ENCODE measurements around the gene SEMA4B.

SEMA4B gene

GRCh38 chr15:90201944-90202375 is 830 bp downstream of the SEMA4B start:
- Histone ChIP-seq H3K27ac (peak overlapping the region; percentile 82), H3K9me3 (no peaks in the 10 kb centered on the region), H3K4me1 (ENCODE audit: control insufficient read depth in 1 of 2, insufficient read depth in 1 of 2, low read depth in 1 of 2, low read length in 1 of 2) (peaks cover 77 to 82% of the 10 kb centered on the region in 2 experiments), H3K27me3 (peaks cover 7% of the 10 kb centered on the region), H3K4me3 (ENCODE audit: low read depth in 1 of 2, low read length in 1 of 2) (peak overlapping the region; percentile 72), H3K36me3 (peaks cover 54% of the 10 kb centered on the region)
- TF ChIP-seq, protein P1, sequence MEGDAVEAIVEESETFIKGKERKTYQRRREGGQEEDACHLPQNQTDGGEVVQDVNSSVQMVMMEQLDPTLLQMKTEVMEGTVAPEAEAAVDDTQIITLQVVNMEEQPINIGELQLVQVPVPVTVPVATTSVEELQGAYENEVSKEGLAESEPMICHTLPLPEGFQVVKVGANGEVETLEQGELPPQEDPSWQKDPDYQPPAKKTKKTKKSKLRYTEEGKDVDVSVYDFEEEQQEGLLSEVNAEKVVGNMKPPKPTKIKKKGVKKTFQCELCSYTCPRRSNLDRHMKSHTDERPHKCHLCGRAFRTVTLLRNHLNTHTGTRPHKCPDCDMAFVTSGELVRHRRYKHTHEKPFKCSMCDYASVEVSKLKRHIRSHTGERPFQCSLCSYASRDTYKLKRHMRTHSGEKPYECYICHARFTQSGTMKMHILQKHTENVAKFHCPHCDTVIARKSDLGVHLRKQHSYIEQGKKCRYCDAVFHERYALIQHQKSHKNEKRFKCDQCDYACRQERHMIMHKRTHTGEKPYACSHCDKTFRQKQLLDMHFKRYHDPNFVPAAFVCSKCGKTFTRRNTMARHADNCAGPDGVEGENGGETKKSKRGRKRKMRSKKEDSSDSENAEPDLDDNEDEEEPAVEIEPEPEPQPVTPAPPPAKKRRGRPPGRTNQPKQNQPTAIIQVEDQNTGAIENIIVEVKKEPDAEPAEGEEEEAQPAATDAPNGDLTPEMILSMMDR (IDR thresholded peaks at IDR 0.05): no peak

DNA sequence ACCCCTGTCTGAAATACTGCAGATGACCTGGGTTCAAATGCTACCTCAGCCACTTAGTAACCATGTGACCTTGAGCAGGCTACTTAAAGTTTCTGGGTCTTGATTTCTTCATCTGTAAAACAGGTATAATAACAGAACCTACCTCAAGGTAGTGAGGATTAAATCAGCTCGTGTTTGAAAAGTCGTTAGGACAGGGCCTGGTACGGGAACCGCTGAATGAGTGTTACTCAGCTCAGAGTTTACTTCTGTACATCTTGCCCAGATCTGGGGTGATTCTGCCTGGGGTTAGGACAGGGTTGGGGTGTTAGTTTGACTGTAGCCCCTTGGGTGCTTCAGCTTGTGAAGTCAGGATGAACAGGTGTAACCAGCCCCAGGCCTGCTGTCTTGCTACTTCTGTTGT is 1.8 kb downstream of the SEMA4B start:
- H3K4me3 ChIP-seq (ENCODE audit: low read depth in 1 of 2, low read length in 1 of 2): no peak overlapping the region
- H3K27ac ChIP-seq: no peak overlapping the region
- H3K36me3 ChIP-seq: peaks cover 63% of the 10 kb centered on the region
- H3K27me3 ChIP-seq: peaks cover 7% of the 10 kb centered on the region
- no peaks in the 10 kb centered on the region for H3K9me3 ChIP-seq
- H3K4me1 ChIP-seq (ENCODE audit: control insufficient read depth in 1 of 2, insufficient read depth in 1 of 2, low read depth in 1 of 2, low read length in 1 of 2): peaks cover 83 to 90% of the 10 kb centered on the region in 2 experiments
- TF ChIP-seq, protein P1 (IDR thresholded peaks at IDR 0.05): no peak

GRCh38 chr15:90203473-90203872 is 2.3 kb downstream of the SEMA4B start:
- H3K9me3 ChIP-seq: no peaks in the 10 kb centered on the region
- no peak overlapping the region for H3K4me3 ChIP-seq (ENCODE audit: low read depth in 1 of 2, low read length in 1 of 2)
- peaks cover 57% of the 10 kb centered on the region for H3K36me3 ChIP-seq
- peaks cover 79 to 88% of the 10 kb centered on the region in 2 experiments for H3K4me1 ChIP-seq (ENCODE audit: control insufficient read depth in 1 of 2, insufficient read depth in 1 of 2, low read depth in 1 of 2, low read length in 1 of 2)
- peaks cover 7% of the 10 kb centered on the region for H3K27me3 ChIP-seq
- no peak overlapping the region for H3K27ac ChIP-seq
- TF ChIP-seq, protein P1 (IDR thresholded peaks at IDR 0.05): no peak

DNA sequence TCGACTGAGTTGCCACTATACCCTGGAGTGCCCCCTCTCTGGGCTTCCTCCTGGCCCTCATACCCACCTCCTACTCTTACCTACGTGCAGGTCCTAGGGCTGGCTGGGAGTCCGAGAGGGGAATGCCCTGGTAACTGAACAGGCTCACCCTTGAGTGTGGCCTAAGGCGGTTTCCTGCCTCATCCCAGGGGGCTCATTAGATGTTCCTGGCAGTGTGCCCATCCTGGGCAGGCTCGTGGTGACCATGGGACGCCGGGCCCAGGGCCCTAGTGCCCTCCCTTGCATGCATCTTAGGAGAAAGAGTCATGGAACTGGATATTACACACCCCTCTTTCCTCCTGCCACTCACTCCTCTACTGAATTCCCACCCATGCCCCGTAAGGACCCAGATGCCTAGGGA is 2.8 kb downstream of the SEMA4B start:
- Histone ChIP-seq H3K4me1 (ENCODE audit: control insufficient read depth in 1 of 2, insufficient read depth in 1 of 2, low read depth in 1 of 2, low read length in 1 of 2) (peaks cover 78 to 84% of the 10 kb centered on the region in 2 experiments), H3K4me3 (ENCODE audit: low read depth in 1 of 2, low read length in 1 of 2) (no peak overlapping the region), H3K27ac (no peak overlapping the region), H3K27me3 (peaks cover 7% of the 10 kb centered on the region), H3K36me3 (peaks cover 56% of the 10 kb centered on the region), H3K9me3 (no peaks in the 10 kb centered on the region)
- TF ChIP-seq, protein P1 (IDR thresholded peaks at IDR 0.05): no peak

DNA sequence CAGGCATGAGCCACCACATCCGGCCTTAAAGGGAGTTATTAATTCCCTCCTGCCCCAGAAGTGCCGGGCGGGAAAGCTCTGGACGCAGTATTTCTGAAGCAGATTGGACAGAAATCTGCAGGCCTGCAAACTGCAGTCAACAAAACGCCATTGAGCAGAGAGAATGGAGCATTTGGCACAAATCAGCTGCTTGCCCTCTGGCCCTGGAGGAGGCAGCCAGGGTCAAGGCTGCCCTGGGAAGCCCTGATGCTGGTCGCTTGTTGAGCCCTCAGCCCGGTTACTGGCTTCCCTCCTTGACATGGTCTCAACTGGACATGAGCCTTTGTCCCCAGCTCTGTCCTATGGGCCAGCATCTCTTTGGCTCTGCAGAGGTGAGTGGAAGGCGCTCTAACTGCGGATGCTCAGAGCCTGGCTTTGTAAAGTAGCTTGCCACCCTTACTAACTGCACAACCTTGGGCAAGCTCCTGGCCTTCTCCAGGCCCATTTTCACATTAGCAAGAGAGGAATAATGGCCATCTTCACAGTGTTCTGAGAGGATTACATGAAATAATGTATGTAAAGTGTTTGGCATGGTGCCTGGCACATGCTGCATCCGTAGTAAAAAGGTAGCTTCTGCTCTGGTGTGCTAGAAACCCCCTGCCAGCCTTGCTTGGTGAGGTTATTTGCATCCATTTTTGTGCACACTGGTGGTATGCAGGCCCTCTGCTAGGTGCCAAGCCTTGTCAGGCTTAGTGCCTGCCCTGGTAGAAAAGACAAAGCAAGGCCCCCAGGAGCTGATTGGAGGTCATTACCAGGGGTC is 4.1 kb downstream of the SEMA4B start:
- Histone ChIP-seq H3K9me3 (no peaks in the 10 kb centered on the region), H3K4me3 (ENCODE audit: low read depth in 1 of 2, low read length in 1 of 2) (peak overlapping the region; percentile 3 to 15), H3K27ac (peak overlapping the region; percentile 65), H3K36me3 (peaks cover 68% of the 10 kb centered on the region), H3K27me3 (peaks cover 7% of the 10 kb centered on the region), H3K4me1 (ENCODE audit: control insufficient read depth in 1 of 2, insufficient read depth in 1 of 2, low read depth in 1 of 2, low read length in 1 of 2) (peaks cover 67 to 78% of the 10 kb centered on the region in 2 experiments)
- TF ChIP-seq, protein P1 (IDR thresholded peaks at IDR 0.05): no peak
